Measurements from ENCODE around the gene UCK2.

UCK2 gene

GRCh38 chr1:165915932-165916348, 88.5 kb downstream of the UCK2 start:
- no peak for DNase-seq (ENCODE audit: low read depth in 2 of 2)
- no peak overlapping the region for H3K4me3 ChIP-seq (replicated peaks in 1 of 2; ENCODE audit: low read depth in 2 of 2, low read length in 2 of 2)
- TF ChIP-seq, protein P1, sequence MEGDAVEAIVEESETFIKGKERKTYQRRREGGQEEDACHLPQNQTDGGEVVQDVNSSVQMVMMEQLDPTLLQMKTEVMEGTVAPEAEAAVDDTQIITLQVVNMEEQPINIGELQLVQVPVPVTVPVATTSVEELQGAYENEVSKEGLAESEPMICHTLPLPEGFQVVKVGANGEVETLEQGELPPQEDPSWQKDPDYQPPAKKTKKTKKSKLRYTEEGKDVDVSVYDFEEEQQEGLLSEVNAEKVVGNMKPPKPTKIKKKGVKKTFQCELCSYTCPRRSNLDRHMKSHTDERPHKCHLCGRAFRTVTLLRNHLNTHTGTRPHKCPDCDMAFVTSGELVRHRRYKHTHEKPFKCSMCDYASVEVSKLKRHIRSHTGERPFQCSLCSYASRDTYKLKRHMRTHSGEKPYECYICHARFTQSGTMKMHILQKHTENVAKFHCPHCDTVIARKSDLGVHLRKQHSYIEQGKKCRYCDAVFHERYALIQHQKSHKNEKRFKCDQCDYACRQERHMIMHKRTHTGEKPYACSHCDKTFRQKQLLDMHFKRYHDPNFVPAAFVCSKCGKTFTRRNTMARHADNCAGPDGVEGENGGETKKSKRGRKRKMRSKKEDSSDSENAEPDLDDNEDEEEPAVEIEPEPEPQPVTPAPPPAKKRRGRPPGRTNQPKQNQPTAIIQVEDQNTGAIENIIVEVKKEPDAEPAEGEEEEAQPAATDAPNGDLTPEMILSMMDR (IDR thresholded peaks at IDR 0.05; ENCODE audit: low read depth, low read length), result no peak

DNA sequence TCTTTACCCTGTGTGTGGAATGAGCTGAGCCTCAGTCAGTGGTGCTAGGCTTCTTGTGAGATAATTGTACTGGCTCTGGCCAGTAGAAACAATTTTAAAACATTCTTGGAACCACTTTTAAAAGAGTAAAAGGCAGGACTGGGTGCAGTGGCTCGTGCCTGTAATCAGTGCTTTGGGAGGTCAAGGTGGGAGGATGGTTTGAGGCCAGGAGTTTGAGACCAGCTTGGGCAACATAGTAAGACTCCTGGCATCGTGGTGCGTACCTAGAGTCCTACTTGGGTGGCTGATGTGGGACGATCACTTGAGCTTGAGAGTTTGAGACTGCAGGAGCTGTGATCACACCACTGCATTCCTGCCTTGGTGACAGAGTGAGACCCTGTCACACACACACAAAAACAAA, 89.8 kb downstream of the UCK2 start:
- H3K4me3 ChIP-seq (replicated peaks in 1 of 2; ENCODE audit: low read depth in 2 of 2, low read length in 2 of 2), result no peak overlapping the region
- DNase-seq (ENCODE audit: low read depth in 2 of 2), result no peak
- TF ChIP-seq, protein P1 (IDR thresholded peaks at IDR 0.05; ENCODE audit: low read depth, low read length), result no peak

- DNase-seq (ENCODE audit: low read depth in 2 of 2), result peak; percentile 35 to 60
- no peak overlapping the region for H3K4me3 ChIP-seq (replicated peaks in 1 of 2; ENCODE audit: low read depth in 2 of 2, low read length in 2 of 2)
- TF ChIP-seq, protein P1 (IDR thresholded peaks at IDR 0.05; ENCODE audit: low read depth, low read length), result no peak
Observed at GRCh38 chr1:165924117-165924516, 96.7 kb downstream of the UCK2 start.

DNA sequence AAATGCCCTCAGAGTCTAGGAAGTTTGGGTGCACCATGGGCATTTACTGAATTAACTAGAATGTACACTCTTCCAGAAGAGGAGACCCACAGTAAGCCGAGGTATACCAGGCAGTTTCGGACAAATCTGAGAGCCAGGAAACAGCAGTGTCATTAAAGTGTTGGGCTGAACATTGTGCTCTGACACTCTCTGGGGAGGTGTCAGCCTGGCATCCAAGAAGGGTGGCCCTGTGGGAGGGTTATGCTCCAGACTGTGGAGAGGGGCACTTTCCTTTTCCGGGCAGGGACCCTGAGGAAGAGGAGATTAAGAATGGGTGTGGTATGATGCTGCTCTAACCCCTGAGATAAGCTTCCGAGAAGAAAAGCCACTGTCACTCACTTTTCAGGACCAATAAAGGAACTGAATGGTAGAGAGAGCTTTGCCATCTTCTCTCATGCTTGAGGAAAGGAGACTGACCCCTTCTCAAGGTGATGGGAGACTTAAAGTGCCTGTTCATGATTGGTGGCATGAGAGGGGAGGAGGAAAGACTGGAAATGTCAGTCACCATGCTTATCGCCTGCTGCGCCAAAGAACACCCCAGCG, 98.2 kb downstream of the UCK2 start:
- no peak overlapping the region for H3K4me3 ChIP-seq (replicated peaks in 1 of 2; ENCODE audit: low read depth in 2 of 2, low read length in 2 of 2)
- TF ChIP-seq, protein P1 (IDR thresholded peaks at IDR 0.05; ENCODE audit: low read depth, low read length), result no peak
- no peak for DNase-seq (ENCODE audit: low read depth in 2 of 2)

- no peak for DNase-seq (ENCODE audit: low read depth in 2 of 2)
- no peak overlapping the region for H3K4me3 ChIP-seq (replicated peaks in 1 of 2; ENCODE audit: low read depth in 2 of 2, low read length in 2 of 2)
- TF ChIP-seq, protein P1 (IDR thresholded peaks at IDR 0.05; ENCODE audit: low read depth, low read length), result no peak
Observed at GRCh38 chr1:165927169-165927568, 99.8 kb downstream of the UCK2 start.

DNA sequence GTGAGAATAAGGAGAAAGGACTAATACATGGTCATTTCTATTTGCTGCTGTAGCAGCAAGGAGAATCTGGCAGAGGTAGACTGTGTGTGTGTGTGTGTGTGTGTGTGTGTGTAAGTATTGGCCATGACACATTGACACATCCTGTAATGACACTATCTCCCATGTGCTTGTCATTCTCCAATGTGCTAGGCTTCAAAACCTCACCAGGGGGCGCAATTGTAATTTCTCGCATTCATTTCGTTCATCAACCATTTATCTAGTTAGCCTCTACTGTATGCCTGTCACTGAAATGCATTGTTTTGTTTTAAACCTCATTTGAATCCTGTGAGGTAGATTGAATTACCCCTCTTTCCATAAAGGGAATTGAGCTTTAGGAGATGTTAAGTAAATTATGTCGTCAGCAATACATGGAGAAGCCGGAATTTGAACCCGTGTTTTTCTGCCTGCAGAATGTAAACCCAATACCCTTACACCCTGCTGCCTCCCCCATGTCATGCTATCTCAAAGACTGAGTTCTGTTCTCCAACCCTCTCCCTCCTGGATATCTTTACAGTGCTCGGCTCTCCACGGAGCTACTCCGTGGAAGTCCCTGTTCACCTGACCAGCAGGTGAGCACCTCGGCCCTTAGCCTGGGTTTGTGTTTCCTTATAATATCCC, 100.8 kb downstream of the UCK2 start:
- TF ChIP-seq, protein P1 (IDR thresholded peaks at IDR 0.05; ENCODE audit: low read depth, low read length), result peak; percentile 77
- peak; percentile 57 to 73 for DNase-seq (ENCODE audit: low read depth in 2 of 2)
- no peak overlapping the region for H3K4me3 ChIP-seq (replicated peaks in 1 of 2; ENCODE audit: low read depth in 2 of 2, low read length in 2 of 2)

Data from cardiac fibroblast (primary cell).